PC-9 (cell line): Measurements from ENCODE around the gene ABHD8. TPM values are rescaled to one million over a fixed set of nuclear protein-coding genes. Genes with fewer than 3 reads are reported as not detected.

Experiments
- BruUV-seq: library from RNA; stranded (reverse); fragments of 400-500 nt; replicated peaks from 2 replicates; lab custom pipeline; 2021; lab: Mats Ljungman, UMichigan
- CTCF ChIA-PET: fragments of 300-600 bp; sonication (Branson Sonifier 250); formaldehyde crosslinking; loops from one replicate; lab custom pipeline; 2022; ENCODE audit warnings: antibody characterized with exemption; lab: Charles Lee
- POLR2A ChIA-PET: fragments of 300-600 bp; sonication (Branson Sonifier 250); formaldehyde crosslinking; loops from one replicate; lab custom pipeline; 2022; ENCODE audit warnings: antibody characterized with exemption; ENCODE audit not compliant: unreplicated experiment; lab: Charles Lee
- DNase-seq, 2 experiments: peaks; one replicate each; pipeline versions ENCODE4 v3.0.0 to v3.0.0-alpha.2; 2015 to 2022; ENCODE audit warnings: mixed read lengths in 1 of 2
- H2AFZ ChIP-seq: fragments of 200-600 bp; sonication (generic); 2 replicates; pipeline ENCODE4 v1.8.1; 2017; ENCODE audit warnings: antibody characterized with exemption
- H3F3A ChIP-seq: fragments of 200-600 bp; sonication (generic); 2 replicates; pipeline ENCODE4 v1.8.1; 2017; ENCODE audit warnings: antibody characterized with exemption, mild to moderate bottlenecking, low read depth; ENCODE audit not compliant: insufficient read depth
- H3K27ac ChIP-seq: fragments of 200-600 bp; sonication (generic); 2 replicates; pipeline ENCODE4 v1.6.1; 2016; ENCODE audit warnings: mixed run types
- H3K27me3 ChIP-seq: fragments of 200-600 bp; sonication (generic); 2 replicates; pipeline ENCODE4 v1.6.1; 2016; ENCODE audit warnings: low read depth, mixed run types; ENCODE audit not compliant: insufficient read depth
- H3K36me3 ChIP-seq: fragments of 200-600 bp; sonication (generic); 2 replicates; pipeline ENCODE4 v1.6.1; 2016; ENCODE audit warnings: low read depth, mixed run types
- H3K4me1 ChIP-seq: fragments of 200-600 bp; sonication (generic); replicated peaks from 2 replicates; pipeline ENCODE4 v1.6.1; 2016; ENCODE audit warnings: mixed run types; ENCODE audit not compliant: insufficient read depth
- H3K4me2 ChIP-seq: fragments of 200-600 bp; sonication (generic); 2 replicates; pipeline ENCODE4 v1.6.1; 2017; ENCODE audit warnings: mixed run types
- H3K4me3 ChIP-seq: fragments of 200-600 bp; sonication (generic); 2 replicates; pipeline ENCODE4 v1.6.1; 2016; ENCODE audit warnings: mixed run types
- H3K79me2 ChIP-seq: fragments of 200-600 bp; sonication (generic); 2 replicates; pipeline ENCODE4 v1.6.1; 2017; ENCODE audit warnings: low read depth, mixed run types
- H3K9me2 ChIP-seq: fragments of 200-600 bp; sonication (generic); 2 replicates; pipeline ENCODE4 v1.8.1; 2017; ENCODE audit warnings: mild to moderate bottlenecking; ENCODE audit not compliant: insufficient read depth
- H3K9me3 ChIP-seq: fragments of 200-600 bp; sonication (generic); 2 replicates; pipeline ENCODE4 v1.8.1; 2016; ENCODE audit warnings: low read depth; ENCODE audit not compliant: insufficient read depth
- H4K20me1 ChIP-seq: fragments of 200-600 bp; sonication (generic); 2 replicates; pipeline ENCODE4 v1.8.1; 2017; ENCODE audit not compliant: insufficient read depth
- CTCF ChIP-seq: fragments of 200-600 bp; sonication (generic); conservative IDR thresholded peaks from 2 replicates; pipeline ENCODE4 v1.6.1; 2017; ENCODE audit warnings: mixed run types, antibody characterized with exemption, mild to moderate bottlenecking, moderate library complexity
- EZH2 ChIP-seq: fragments of 200-600 bp; sonication (generic); IDR thresholded peaks from 2 replicates; pipeline ENCODE4 v1.8.0; 2017; ENCODE audit warnings: antibody characterized with exemption, low read depth
- intact Hi-C: fragments of 100-400 bp; cut with micrococcal nuclease; formaldehyde crosslinking; loops from one replicate; pipeline ENCODE4 v1.10.0; 2022; ENCODE audit not compliant: unreplicated experiment
- total RNA-seq: library from RNA; stranded (reverse); gene quantifications from 2 replicates; pipeline ENCODE4 v1.2.3, GENCODE V29; 2021

The ABHD8 gene
- total RNA-seq, 1 experiment from 2014 or later = 37.5 TPM

- BruUV-seq = no TSS peak
- CTCF ChIA-PET = no interaction called here
Observed at GRCh38 chr19:17320435-17320834, 17.2 kb upstream of the ABHD8 start.

GRCh38 chr19:17319473-17320238, 16.4 kb upstream of the ABHD8 start:
- CTCF ChIA-PET = no interaction called here
- Histone ChIP-seq H3K4me3 (no peak overlapping the region), H3K27ac (no peak overlapping the region), H4K20me1 (peaks cover 12% of the 10 kb centered on the region; the same call in 1 of the 2 replicates), H3K4me2 (no peak overlapping the region), H3K4me1 (peaks cover 13% of the 10 kb centered on the region), H3F3A (peaks cover 46% of the 10 kb centered on the region), H3K27me3 (no peaks in the 10 kb centered on the region), H3K36me3 (peaks cover 31% of the 10 kb centered on the region), H3K79me2 (peaks cover 21% of the 10 kb centered on the region), H3K9me2 (no peaks in the 10 kb centered on the region), H3K9me3 (no peaks in the 10 kb centered on the region), H2AFZ (no peak overlapping the region)
- POLR2A ChIA-PET = no interaction called here
- intact Hi-C loops = no loop called here
- DNase-seq = no peak
- TF ChIP-seq EZH2 (no peak), CTCF (no peak)
- BruUV-seq = no TSS peak

More at GRCh38 chr19:17320435-17320834, 17.2 kb upstream of the ABHD8 start:
- H2AFZ ChIP-seq = no peak overlapping the region
- no peak overlapping the region for H3K4me3 ChIP-seq
- H3K79me2 ChIP-seq = peaks cover 17% of the 10 kb centered on the region
- H3F3A ChIP-seq = peaks cover 47% of the 10 kb centered on the region
- no peaks in the 10 kb centered on the region for H3K9me3 ChIP-seq
- POLR2A ChIA-PET = interaction anchor here (0.5 to 0.7 kb wide), 2 partner anchors 66 to 283 kb away, joined by 3 to 5 read pairs; no protein-coding TSS in a partner anchor
- H3K36me3 ChIP-seq = peaks cover 27% of the 10 kb centered on the region
- no peak for DNase-seq
- peaks cover 12% of the 10 kb centered on the region; the same call in 1 of the 2 replicates for H4K20me1 ChIP-seq
- H3K4me2 ChIP-seq = no peak overlapping the region
- H3K27me3 ChIP-seq = no peaks in the 10 kb centered on the region
- H3K4me1 ChIP-seq = peaks cover 13% of the 10 kb centered on the region
- H3K27ac ChIP-seq = no peak overlapping the region
- intact Hi-C loops = no loop called here
- no peaks in the 10 kb centered on the region for H3K9me2 ChIP-seq
- no peak for TF ChIP-seq CTCF

GRCh38 chr19:17318966-17319365, 15.7 kb upstream of the ABHD8 start:
- Histone ChIP-seq H3K27me3 (no peaks in the 10 kb centered on the region), H3K9me2 (no peaks in the 10 kb centered on the region), H3K36me3 (peaks cover 37% of the 10 kb centered on the region), H3K79me2 (peaks cover 28% of the 10 kb centered on the region), H3K4me2 (no peak overlapping the region), H4K20me1 (peaks cover 12% of the 10 kb centered on the region; the same call in 1 of the 2 replicates), H3K27ac (no peak overlapping the region), H2AFZ (no peak overlapping the region), H3K9me3 (no peaks in the 10 kb centered on the region), H3F3A (peaks cover 53% of the 10 kb centered on the region), H3K4me1 (peaks cover 13% of the 10 kb centered on the region), H3K4me3 (no peak overlapping the region)
- intact Hi-C loops = no loop called here
- no TSS peak for BruUV-seq
- POLR2A ChIA-PET = no interaction called here
- CTCF ChIA-PET = no interaction called here
- no peak for TF ChIP-seq EZH2
- TF ChIP-seq CTCF = no peak
- no peak for DNase-seq
